ENCODE measurements around the gene RDX.
"Not testable (repeated sequence)": the region's sequence is repeated elsewhere in the genome, so short reads cannot be mapped to it uniquely, and the experiment has no call there.

Gene RDX

DNA sequence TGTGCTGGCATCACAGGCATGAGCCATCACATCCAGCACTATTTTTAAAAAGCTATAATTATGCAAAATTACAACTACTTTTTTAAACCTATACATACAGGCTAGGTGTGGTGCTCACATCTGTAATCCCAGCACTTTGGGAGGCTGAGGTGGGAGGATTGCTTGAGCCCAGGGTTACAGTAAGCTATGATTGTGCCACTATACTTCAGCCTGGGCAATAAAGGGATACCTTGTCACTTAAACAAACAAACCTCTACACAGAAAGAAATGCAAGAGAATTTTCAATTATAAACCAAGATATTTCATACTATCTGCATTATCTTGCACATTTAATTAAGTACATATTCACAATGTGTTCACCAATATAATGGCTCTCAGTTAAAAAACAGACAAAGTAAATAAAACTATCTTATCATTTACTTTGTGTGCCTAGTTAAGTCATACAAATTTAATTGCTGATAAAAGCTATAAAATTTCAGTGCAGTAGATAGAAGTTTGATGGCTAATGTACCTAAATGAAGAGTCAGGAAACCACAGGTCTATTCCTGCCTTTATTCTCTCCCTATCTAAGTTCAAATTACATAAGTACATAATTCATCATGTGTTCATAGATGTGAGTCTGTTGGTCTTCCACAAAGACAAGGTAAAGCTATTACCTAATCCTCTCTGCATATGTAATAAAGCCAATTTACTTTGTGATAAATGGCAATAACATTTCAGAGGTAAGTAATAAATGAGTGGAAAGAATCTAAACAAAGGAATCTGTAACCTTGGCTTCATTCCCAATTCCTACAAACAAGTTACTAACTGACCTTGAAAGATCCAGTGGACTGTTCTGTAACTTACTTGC lies 9.0 kb upstream of the RDX start:
- DNase-seq: no peak

DNA sequence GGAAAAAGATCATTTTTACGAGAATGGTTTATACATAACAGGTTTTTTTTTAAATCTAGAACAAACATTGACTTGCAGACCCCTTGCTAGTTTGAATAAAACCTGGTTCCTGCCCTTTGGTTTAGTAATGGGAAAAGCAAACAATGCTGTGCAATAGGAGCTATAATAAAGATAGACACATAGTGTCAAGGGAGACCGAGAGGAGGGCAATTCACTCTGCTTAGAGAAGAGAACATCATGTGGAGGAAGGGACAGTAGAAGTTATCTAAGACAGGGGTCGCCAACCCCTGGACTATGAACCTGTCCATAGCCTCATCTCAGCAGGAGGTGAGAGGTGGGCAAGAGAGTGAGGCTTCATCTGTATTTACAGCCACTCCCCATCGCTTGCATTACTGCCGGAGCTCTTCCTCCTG lies 7.0 kb upstream of the RDX start:
- DNase-seq: no peak

DNA sequence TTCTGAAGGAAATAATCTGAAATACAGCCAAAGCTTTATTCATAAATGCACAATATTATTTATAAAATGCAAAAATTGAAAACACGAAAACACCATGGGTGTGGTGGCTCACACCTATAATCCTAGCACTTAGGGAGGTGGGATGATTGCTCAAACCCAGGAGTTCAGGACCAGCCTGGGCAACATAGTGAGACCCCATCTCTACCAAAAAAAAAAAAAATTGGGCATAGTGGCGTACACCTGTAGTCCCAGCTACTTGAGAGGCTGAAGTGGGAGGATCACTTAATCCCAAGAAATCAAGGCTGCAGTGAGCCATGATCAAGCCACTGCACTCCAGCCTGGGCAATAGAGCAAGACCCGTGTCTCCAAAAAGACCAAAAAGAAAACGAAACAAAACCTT lies 5.2 kb upstream of the RDX start:
- DNase-seq: no peak

DNA sequence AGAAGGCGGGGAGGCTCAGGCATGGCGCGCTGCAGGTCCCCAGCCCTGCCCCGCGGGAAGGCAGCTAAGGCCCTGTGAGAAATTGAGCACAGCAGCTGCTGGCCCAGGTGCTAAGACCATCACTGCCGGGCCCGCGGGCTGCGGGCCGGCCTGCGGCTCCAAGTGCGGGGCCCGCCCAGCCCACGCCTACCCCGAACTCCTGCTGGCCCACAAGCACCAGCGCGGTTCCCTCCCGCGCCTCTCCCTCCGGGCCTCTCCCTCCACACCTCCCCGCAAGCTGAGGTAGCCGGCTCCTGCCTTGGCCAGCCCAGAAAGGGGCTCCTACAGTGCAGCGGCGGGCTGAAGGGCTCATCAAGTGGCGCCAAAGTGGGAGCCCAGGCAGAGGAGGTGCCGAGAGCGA lies 4.6 kb upstream of the RDX start:
- no peak for DNase-seq

DNA sequence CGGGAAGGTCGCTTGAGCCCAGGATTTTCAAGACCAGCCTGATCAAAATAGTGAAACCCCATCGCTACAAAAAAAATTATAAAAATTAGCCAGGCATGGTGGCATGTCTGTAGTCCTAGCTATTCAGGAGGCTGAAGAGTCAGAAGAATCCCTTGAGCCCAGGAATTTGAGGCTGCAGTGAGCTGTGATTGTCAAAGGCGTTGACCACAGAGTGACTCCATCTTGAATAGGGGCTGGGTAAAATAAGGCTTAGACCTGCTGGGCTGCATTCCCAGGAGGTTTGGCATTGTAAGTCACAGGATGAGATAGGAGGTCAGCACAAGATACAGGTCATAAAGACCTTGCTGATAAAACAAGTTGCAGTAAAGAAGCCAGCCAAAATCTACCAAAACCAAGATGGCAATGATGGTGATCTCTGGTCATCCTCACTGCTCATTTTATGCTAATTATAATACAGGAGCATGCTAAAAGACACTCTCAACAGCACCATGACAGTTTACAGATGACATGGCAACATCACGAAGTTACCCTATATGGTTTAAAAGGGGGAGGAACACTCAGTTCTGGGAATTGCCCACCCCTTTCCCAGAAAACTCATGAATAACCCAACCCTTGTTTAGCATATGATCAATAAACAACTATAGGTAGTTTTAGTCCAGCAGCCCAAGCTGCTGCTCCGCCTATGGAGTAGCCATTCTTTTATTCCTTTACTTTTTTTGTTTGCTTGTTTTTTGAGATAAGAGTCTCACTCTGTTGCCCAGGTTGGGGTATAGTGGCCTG lies 2.8 kb upstream of the RDX start:
- no peak for DNase-seq

DNA sequence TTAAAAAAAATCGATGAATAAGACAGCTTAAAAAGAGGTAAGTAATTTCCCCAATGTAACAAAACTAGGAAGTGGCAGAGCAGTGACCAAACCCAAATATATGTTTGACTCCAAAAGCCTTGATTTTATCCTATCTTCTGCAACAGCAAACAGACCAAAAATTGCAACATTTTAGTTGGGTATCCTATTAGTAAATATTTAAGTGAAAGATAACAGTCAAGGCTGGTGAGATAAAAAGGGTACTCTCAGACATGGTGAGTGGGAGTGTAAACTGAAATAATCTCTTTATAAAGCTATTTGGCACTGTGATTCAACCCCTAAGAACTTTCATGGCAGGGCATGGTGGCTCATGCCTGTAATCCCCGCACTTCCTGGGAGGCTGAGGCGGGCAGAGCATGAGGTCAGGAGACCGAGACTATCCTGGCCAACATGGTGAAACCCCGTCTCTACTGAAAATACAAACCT lies 1.9 kb upstream of the RDX start:
- no peak for DNase-seq

DNA sequence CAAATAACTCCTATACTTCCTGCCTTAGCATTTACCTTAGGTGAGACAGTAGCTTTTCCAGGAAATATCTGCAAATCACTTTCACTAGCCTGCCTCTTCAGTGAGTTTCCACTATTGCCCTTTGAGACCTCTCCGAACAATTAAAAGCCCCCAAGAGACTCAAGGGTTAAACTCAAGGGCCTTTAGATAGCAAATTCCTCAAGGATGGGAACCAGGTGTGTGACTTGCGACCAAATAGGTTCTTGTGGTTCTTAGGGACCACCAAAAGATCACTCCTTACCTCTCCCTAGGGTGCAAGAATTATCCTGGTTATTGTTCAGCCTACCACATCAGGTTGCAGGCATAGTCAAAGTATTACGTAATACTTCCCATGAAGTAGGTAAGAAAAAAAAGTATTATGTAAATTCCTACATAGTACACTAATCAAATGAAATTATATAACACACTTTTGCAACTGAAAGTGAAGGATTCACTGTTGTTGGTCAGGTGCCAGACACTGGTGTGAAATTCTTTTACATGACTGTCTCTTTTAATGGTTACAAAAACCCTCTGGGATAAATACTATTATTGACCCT lies 1.4 kb upstream of the RDX start:
- no peak for DNase-seq

DNA sequence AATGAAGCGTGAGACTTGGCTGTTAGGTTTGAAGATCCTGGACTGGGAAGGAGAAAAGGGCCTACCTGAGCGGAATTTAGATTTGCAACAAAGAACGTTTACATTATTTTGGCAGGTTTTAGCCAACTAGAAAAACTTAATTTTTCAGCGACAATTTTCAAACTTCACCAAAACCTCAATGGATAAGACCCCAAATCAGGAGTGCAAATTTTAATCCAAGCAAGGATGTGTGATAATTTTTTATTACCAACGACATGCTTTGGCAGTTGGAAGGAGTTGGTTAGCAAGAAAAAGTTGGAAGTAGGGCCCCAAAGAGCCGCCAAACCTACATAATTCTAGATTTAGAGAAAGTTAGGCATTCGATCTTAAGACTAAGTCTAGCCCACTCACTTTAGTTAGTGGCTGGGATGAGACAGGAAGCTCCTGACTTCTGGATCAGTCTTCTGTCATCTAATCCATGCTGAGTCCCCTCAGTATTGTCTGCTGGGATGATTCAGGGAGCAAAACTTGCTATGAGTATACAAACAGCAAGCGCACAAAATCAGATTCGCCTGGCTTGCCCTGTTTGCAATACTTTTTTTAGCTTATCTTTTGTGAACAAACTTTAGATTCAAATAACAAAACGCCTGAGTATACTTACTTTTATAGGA lies 787 bp upstream of the RDX start:
- DNase-seq: no peak

DNA sequence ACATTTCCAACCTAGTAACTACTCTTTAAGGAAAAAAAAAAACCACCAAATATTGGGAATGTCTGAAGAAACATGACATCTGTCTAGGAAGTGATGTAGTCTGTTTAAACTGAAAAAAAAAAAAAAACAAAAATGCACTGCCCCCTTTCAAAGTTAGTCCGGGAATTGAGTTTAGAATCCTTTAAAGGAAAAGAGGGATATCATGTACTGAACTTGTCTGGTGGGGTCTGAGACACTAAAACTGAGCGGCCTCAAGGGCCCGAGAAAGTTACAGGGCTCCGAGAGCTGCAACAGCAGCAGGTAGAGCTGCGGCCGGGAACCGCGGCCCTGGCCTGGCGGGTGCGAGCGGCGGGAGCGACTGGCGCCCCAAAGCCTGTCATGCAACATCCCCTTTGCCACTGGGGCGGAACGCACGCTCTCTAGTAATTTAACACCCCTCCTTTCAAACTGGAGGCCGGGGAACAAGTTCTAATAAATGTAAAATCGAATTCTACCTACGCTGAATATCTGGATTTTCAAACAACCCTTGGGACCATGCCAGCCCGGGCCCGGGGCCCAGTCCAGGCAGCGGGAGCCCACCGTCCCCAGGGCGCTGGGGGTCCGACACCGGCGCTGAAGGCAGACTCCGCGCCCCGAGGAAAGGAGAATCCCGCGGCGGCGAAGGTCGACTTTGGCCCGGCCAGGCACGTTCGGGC lies 736 bp downstream of the RDX start:
- peak; percentile 80 for DNase-seq

DNA sequence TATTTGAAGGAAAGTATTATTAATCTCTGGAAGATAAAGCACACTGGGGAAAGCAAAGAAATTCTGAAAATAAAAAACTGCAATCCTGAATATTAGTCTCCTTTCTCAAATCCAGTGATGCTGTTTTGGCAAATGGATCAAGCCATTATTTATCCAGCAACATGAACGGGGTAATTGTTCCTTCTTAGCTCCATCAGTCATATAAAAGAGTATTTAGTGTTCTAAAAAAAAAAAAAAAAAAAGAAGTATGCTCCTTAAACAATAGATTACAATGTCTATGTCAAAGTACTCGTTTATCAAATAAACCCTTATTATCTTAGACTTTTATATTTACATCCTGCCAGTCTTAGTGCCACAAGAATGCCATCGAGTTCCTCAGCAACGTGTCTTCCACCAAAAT lies 1.3 kb downstream of the RDX start:
- DNase-seq: no peak

DNA sequence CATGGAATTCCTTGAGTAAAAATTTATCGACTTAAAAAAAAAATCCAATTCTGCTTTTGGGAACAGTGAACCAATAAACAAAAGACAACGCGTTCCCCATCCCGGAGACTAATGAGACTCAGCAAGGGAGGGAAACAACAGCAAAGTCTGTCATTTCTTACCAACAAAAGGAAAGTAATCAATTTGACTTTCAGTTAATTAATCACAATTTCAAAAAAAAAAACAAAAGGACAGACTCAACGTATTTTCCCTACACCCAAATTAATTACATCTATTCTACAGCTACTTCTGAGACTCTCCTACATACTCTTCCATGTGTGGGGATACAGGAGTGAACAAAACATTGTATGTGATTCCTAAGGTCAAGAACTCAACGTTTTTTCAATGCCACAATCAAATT lies 1.9 kb downstream of the RDX start:
- no peak for DNase-seq

DNA sequence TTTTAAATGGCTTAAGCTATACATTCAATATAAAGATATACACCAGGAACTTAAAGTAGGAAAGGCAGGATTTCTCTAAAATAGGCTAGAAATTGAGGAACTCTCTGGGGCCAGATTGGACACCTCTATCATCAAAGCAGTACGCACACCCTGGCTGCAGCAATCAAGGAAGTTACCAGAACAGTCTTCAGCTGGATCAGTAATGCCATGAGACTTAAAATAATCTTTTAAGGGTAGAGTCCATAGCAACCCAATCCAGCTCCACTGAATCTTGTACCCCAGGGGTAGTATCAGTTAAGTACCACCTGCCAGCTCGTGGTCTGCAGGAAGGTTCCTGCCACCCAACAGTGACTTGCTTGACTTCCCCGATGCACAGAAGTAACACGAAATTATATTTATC lies 3.0 kb downstream of the RDX start:
- no peak for DNase-seq

DNA sequence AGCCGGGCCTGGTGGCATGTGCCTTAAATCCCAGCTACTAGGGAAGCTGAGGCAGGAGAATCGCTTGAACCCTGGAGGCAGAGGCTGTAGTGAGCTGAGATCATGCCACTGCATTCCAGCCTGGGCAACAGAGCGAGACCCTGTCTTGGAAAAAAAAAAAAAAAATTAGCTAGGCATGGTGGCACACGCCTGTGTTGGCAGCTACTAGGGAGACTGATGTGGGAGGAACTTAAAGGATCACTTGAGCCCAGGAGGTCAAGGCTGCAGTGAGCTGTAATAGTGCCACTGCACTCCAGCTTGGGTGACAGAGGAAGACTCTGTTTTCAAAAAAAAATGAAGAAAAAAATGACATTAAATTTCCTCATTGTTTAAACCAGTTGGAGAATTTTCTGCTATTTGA lies 4.3 kb downstream of the RDX start:
- not testable (repeated sequence) for DNase-seq

DNA sequence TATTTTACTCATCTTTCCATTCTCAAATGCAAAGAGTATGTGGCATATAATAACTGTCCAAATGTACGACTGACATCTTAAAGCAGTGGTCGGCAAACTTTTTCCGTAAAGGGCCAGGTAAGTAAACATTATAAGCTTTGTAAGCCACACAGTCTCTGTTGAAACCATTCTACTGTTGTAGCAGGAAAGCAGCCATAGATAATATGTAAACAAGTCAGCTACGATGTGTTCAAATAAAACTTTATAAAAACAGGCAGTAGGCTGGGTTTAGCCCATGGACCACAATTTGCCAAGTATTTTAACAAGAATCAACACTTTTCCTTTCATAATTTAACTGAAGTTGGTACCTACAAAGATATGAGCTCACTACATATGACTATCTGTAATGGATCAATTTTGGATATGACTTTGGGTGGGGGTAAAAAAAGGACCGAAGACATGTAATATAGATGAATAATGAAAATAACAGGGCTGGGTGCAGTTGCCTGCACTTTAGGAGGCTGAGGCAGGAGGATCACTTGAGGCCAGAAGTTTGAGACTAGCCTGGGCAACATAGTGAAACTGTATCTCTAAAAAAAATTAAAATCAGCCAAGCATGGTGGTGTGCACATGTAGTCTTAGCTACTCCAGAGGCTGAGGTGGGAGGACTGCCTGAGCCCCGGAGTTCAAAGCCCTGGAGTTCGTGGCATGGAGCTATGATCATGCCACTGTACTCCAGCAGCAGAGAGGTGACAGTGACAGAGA lies 5.7 kb downstream of the RDX start:
- DNase-seq: no peak

DNA sequence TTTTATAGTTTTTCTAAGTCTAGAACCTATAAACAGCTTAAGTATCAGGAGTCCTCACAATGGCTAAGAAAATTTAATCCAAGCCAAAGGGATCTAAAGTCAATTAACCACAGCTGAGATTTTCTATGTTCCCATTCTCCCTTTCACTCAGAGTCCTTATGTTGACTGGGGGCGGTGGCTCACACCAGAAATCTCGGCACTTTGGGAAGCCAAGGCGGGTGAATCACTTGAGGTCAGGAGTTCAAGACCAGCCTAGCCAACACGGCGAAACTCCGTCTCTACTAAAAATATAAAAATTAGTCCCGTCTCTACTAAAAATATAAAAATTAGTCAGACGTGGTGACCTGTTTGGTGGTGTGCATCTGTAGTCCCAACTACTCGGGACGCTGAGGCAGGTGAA lies 6.9 kb downstream of the RDX start:
- DNase-seq: no peak

DNA sequence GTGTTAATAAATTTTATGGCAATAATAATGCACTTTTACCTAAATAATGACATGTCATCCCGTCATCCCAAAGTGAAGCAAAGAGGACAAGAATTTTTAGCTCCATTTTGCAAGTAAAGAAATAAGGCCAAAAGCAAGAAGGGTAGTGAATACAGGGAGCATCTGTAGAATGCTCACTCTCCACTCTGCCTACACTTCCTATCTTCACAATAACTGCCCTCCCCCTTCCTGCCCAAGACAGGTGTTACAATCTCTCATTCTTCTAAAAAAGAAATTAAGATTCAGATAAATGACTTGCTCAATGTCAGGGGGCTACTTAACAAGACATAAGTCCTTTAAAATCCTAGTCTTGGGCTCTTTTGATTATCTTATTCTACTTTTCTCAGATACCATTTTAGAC lies 8.9 kb downstream of the RDX start:
- no peak for DNase-seq

DNA sequence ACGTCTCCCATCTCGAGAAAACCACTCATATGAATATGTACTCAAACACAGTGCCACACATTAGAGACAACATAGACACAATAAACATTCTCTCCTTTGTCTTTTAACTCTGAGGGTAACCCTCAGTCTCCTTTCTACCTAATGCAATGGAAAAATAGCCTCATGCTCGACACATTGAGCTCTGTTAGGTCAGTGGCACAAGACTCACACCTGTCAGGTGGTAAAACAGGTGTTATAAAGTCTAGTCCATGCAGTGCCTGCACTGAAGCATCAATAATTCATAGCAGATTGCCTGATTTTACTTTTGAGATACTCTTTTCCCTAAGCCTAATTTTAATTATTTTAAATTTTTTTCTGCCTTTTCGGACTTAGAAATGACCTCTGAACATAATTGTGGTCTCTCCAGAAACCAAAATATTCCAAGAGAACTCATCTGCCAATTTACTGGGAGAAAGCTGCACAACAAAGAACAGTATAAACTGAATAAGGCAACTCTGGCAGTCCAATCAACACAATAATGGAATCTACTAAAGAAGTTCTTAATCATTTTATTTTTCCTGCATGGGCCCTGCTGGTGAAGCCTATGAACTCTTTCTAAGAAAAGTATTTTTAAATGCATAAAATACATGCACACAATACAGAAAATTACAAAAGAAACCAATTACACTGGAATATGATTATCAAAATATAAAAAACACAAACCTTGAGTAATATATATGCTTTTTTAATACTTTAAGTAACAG lies 9.9 kb downstream of the RDX start:
- no peak for DNase-seq

DNA sequence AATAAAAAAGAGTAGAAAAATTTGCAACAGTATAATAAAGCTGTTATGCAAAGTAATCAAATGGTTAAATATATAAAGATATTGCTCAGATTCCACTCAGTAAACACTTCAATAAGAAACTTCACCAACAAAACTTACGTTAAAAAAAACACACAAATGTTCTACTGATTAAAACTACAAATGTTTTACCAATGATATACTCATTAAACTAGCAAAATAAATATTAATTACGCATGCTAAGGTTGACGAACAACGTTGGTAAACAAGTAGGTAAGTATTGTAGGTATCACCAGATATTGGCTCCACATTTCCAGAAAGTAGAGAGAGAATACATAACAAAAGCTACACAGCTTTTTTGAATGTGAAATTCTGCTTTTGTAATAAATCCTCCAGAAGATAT lies 12.6 kb downstream of the RDX start:
- no peak for DNase-seq

DNA sequence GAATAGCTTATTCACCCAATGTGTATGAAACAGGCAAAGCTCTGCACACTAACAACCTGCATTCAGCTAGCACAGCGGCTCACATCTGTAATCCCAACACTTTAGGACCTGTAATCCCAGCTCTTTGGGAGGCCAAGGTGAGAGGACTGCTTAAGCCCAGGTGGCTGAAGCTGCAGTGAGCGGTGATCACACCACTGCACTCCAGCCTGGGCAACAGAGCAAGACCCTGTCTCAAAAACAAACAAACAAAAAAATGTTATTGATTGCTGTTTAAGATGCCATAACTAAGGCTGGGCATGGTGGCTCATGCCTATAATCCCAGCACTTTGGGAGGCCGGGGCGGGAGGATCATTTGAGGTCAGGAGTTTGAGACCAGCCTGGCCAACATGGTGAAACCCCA lies 15.8 kb downstream of the RDX start:
- not testable (repeated sequence) for DNase-seq

DNA sequence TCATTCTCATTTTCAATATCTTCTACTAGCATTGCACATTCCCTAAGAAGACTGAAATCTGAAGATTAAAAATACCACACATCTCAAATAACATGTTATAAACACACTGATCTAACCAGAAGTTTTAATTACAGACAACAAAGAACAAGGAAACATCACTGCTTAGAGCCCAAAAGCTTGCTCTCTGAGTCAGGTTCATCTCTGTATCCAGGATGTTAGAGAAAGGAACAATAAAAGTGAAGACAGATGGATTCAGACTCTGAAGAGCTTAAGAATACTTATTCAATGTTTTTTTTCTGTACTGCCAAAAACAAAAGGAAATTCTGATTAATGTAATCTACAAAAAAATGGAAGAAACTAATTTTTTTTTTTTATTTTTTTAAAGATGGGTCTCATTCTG lies 16.5 kb downstream of the RDX start:
- no peak for DNase-seq

DNA sequence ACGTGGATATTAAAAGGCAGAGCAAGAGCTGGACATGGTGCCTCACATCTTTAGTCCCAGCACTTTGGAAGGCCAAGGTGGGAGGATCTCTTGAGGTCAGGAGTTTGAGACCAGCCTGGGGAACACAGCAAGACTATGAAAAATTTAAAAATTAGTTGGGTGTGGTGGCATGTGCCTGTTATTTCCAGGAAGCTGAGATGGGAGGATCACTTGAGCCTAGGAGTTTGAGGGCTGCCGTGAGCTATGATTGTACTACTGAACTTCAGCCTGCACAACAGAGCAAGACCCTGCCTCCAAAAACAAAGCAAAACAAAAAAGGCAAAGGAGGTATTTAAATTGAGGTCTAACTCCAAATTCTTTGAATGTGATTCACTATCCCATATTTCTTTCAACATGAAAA lies 23.5 kb downstream of the RDX start:
- DNase-seq: no peak
